ENCODE results near the gene ADAMTS1.

Gene ADAMTS1

GRCh38 chr21:26809745-26810144 is 35.5 kb downstream of the ADAMTS1 start:
- DNase-seq (ENCODE audit: insufficient read length) (no peak), FAIRE-seq (no peak)
- TF ChIP-seq POLR2AphosphoS5 (IDR thresholded peaks at IDR 0.05; ENCODE audit: low read depth, low read length), result no peak
- TF ChIP-seq POLR2A (IDR thresholded peaks at IDR 0.05; ENCODE audit: low read depth, low read length), result no peak
- no peak for TF ChIP-seq TAF1 (IDR thresholded peaks at IDR 0.05; ENCODE audit: borderline replicate concordance, low read depth, low read length)

GRCh38 chr21:26806801-26807295 is 38.4 kb downstream of the ADAMTS1 start:
- TF ChIP-seq TAF1 (IDR thresholded peaks at IDR 0.05; ENCODE audit: borderline replicate concordance, low read depth, low read length) (no peak), POLR2AphosphoS5 (IDR thresholded peaks at IDR 0.05; ENCODE audit: low read depth, low read length) (no peak), POLR2A (IDR thresholded peaks at IDR 0.05; ENCODE audit: low read depth, low read length) (no peak)
- FAIRE-seq, result no peak
- DNase-seq (ENCODE audit: insufficient read length), result no peak

- no peak for FAIRE-seq
- no peak for TF ChIP-seq TAF1 (IDR thresholded peaks at IDR 0.05; ENCODE audit: borderline replicate concordance, low read depth, low read length)
- no peak for TF ChIP-seq POLR2AphosphoS5 (IDR thresholded peaks at IDR 0.05; ENCODE audit: low read depth, low read length)
- TF ChIP-seq POLR2A (IDR thresholded peaks at IDR 0.05; ENCODE audit: low read depth, low read length), result no peak
- no peak for DNase-seq (ENCODE audit: insufficient read length)
Measured at GRCh38 chr21:26804895-26805609, 40.2 kb downstream of the ADAMTS1 start.

DNA sequence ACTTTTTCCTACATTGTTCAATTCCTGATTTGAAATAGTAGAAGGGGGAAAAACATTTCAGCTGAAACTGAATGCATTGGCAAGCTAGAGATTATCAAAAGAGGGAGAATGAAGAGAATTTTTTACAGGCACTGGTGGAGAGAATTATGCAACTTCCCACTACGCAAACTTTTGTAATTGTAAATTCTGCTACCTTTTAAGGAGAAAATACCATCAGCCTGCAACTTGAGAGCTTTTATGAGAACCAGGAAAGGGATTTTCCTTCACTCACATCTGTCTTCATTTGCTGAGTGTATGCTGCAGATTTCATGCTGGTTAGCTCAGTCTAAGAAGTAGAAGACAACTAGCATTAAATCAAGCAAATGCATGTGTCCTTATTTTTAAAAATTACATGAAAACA is 43.7 kb downstream of the ADAMTS1 start:
- DNase-seq (ENCODE audit: insufficient read length), result no peak

GRCh38 chr21:26800970-26801431 is 44.2 kb downstream of the ADAMTS1 start:
- FAIRE-seq, result no peak
- TF ChIP-seq POLR2AphosphoS5 (IDR thresholded peaks at IDR 0.05; ENCODE audit: low read depth, low read length) (no peak), TAF1 (IDR thresholded peaks at IDR 0.05; ENCODE audit: borderline replicate concordance, low read depth, low read length) (no peak), POLR2A (IDR thresholded peaks at IDR 0.05; ENCODE audit: low read depth, low read length) (no peak)
- no peak for DNase-seq (ENCODE audit: insufficient read length)

More for the DNA sequence above, 43.7 kb downstream of the ADAMTS1 start:
- no peak for TF ChIP-seq POLR2A (IDR thresholded peaks at IDR 0.05; ENCODE audit: low read depth, low read length)
- TF ChIP-seq TAF1 (IDR thresholded peaks at IDR 0.05; ENCODE audit: borderline replicate concordance, low read depth, low read length), result no peak
- no peak for TF ChIP-seq POLR2AphosphoS5 (IDR thresholded peaks at IDR 0.05; ENCODE audit: low read depth, low read length)
- FAIRE-seq, result no peak

- TF ChIP-seq TAF1 (IDR thresholded peaks at IDR 0.05; ENCODE audit: borderline replicate concordance, low read depth, low read length) (no peak), POLR2AphosphoS5 (IDR thresholded peaks at IDR 0.05; ENCODE audit: low read depth, low read length) (no peak)
- DNase-seq (ENCODE audit: insufficient read length) (no peak), FAIRE-seq (no peak)
Measured at GRCh38 chr21:26800455-26800854, 44.8 kb downstream of the ADAMTS1 start.

GRCh38 chr21:26800001-26800400 is 45.2 kb downstream of the ADAMTS1 start:
- FAIRE-seq, result no peak
- no peak for TF ChIP-seq TAF1 (IDR thresholded peaks at IDR 0.05; ENCODE audit: borderline replicate concordance, low read depth, low read length)
- no peak for TF ChIP-seq POLR2AphosphoS5 (IDR thresholded peaks at IDR 0.05; ENCODE audit: low read depth, low read length)
- TF ChIP-seq POLR2A (IDR thresholded peaks at IDR 0.05; ENCODE audit: low read depth, low read length), result no peak
- no peak for DNase-seq (ENCODE audit: insufficient read length)

DNA sequence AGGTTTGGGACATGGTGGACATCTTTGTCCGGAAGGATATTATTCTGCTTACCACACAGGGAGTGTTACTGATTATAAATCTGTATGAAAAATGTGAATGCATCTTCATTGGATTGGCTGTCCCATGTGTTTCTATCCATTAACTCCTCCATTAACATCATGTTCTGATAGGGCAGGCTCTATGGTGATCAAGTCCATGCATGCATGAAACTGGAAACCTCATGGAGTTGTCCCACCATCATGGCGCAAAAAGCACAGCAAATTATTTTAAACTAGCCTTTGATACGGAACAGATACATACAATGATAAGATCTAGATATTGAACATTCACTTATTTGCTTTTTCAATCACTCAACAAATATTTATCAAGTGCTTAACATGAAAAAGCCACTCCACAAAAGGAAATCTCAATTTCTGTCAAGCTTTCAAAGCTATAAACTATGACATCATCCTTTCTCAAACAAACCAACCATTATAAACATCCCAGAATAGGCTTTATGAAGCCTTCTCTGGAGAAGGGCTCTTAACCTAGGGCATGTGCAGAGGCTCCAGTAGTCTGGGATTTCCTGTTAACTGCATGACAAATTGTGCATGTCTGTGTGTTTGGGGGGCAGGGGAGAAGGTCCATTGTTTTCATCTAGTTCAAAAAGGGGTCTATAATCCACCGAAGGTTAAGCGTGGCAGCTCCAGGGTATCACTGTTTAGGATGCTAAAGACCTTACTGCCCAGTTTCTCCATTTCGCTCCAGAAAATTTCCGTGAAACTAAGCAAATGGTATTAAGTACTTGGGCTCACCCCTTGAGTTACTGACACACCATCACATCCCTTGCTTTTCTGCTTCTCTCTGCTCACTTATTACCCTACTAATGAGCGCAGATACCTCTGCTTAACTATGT is 46.1 kb downstream of the ADAMTS1 start:
- DNase-seq (ENCODE audit: insufficient read length) (no peak), FAIRE-seq (no peak)
- TF ChIP-seq POLR2A (IDR thresholded peaks at IDR 0.05; ENCODE audit: low read depth, low read length) (no peak), TAF1 (IDR thresholded peaks at IDR 0.05; ENCODE audit: borderline replicate concordance, low read depth, low read length) (no peak), POLR2AphosphoS5 (IDR thresholded peaks at IDR 0.05; ENCODE audit: low read depth, low read length) (no peak)

DNA sequence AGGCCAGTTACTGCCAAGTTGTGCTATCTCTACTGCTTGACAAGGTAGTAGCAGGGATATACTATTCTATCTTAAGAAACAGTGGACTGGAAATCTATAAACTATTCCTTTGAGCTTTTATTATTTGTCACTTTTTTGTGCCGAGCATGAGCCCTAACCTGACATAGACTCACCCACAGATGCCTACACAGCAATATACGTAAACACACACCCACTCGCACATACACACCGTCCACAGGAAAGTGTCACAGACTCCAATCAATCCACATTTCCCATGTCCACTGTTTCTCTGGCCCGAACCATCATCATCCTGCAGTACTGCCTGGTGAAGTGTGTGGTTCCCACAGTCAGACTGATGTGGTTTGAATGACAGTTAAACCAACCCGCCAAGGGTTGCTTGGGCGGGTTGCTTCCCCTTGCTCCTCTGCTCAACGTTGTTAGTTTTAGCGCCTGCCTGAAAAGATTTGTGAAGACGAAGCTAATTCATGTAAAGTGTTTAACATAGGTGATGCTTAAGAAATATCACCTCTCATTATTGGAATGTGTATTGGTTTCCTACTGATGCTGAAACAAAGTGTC is 47.2 kb downstream of the ADAMTS1 start:
- no peak for DNase-seq (ENCODE audit: insufficient read length)
- no peak for FAIRE-seq
- TF ChIP-seq POLR2AphosphoS5 (IDR thresholded peaks at IDR 0.05; ENCODE audit: low read depth, low read length) (no peak), POLR2A (IDR thresholded peaks at IDR 0.05; ENCODE audit: low read depth, low read length) (no peak), TAF1 (IDR thresholded peaks at IDR 0.05; ENCODE audit: borderline replicate concordance, low read depth, low read length) (no peak)

- FAIRE-seq (no peak), DNase-seq (ENCODE audit: insufficient read length) (no peak)
Measured at GRCh38 chr21:26795866-26796329, 49.3 kb downstream of the ADAMTS1 start.

DNA sequence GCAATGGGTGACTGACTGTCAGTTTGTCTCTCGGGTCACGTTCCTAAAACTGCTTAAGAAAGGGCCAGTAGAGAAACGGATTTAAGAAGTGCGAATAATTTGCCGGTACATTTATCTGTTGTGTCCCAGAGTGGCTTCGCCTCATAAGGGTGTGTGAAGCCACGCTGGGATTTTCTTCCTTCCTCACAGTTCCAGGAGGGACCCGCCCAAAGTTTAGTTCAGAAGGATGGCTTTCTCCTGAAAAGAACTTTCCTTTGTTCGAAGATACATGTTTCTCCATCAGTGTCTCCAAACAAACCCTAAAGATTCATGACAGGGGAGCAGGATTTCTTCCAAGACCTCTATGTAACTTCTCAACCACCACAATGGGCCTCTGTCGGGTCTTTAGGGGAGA is 49.8 kb downstream of the ADAMTS1 start:
- DNase-seq (ENCODE audit: insufficient read length), result no peak
- no peak for FAIRE-seq
- TF ChIP-seq TAF1 (IDR thresholded peaks at IDR 0.05; ENCODE audit: borderline replicate concordance, low read depth, low read length) (no peak), POLR2A (IDR thresholded peaks at IDR 0.05; ENCODE audit: low read depth, low read length) (no peak), POLR2AphosphoS5 (IDR thresholded peaks at IDR 0.05; ENCODE audit: low read depth, low read length) (no peak)

More at GRCh38 chr21:26795866-26796329, 49.3 kb downstream of the ADAMTS1 start:
- TF ChIP-seq TAF1 (IDR thresholded peaks at IDR 0.05; ENCODE audit: borderline replicate concordance, low read depth, low read length) (no peak), POLR2A (IDR thresholded peaks at IDR 0.05; ENCODE audit: low read depth, low read length) (no peak), POLR2AphosphoS5 (IDR thresholded peaks at IDR 0.05; ENCODE audit: low read depth, low read length) (no peak)

All from GM12892 (cell line).